ENCODE data around the gene IL17RE.
"Not testable (repeated sequence)": the region's sequence is repeated elsewhere in the genome, so short reads cannot be mapped to it uniquely, and the experiment has no call there.

The IL17RE gene

GRCh38 chr3:9862391-9863057 lies 40.1 kb upstream of the IL17RE start:
- H3K4me3 ChIP-seq (replicated peaks; ENCODE audit: low read depth, low read length) = no peak overlapping the region
- no peak for DNase-seq (ENCODE audit: extremely low read depth, low read depth)
- peak; percentile 48 for TF ChIP-seq CTCF (IDR thresholded peaks at IDR 0.05; ENCODE audit: low read depth, low read length, missing control alignments)

- no peak for TF ChIP-seq CTCF (IDR thresholded peaks at IDR 0.05; ENCODE audit: low read depth, low read length, missing control alignments)
- no peak overlapping the region for H3K4me3 ChIP-seq (replicated peaks; ENCODE audit: low read depth, low read length)
- no peak for DNase-seq (ENCODE audit: extremely low read depth, low read depth)
Observed at GRCh38 chr3:9863058-9863772, 39.4 kb upstream of the IL17RE start.

GRCh38 chr3:9864200-9864927 lies 38.3 kb upstream of the IL17RE start:
- no peak for DNase-seq (ENCODE audit: extremely low read depth, low read depth)
- H3K4me3 ChIP-seq (replicated peaks; ENCODE audit: low read depth, low read length) = no peak overlapping the region
- TF ChIP-seq CTCF (IDR thresholded peaks at IDR 0.05; ENCODE audit: low read depth, low read length, missing control alignments) = no peak

- not testable (repeated sequence) for DNase-seq (ENCODE audit: extremely low read depth, low read depth)
Observed at GRCh38 chr3:9865125-9865637, 37.5 kb upstream of the IL17RE start.

GRCh38 chr3:9866639-9867038 lies 36.0 kb upstream of the IL17RE start:
- DNase-seq (ENCODE audit: extremely low read depth, low read depth) = no peak
- no peak for TF ChIP-seq CTCF (IDR thresholded peaks at IDR 0.05; ENCODE audit: low read depth, low read length, missing control alignments)
- H3K4me3 ChIP-seq (replicated peaks; ENCODE audit: low read depth, low read length) = no peak overlapping the region

More at GRCh38 chr3:9865125-9865637, 37.5 kb upstream of the IL17RE start:
- H3K4me3 ChIP-seq (replicated peaks; ENCODE audit: low read depth, low read length) = not testable (repeated sequence)

- H3K4me3 ChIP-seq (replicated peaks; ENCODE audit: low read depth, low read length) = no peak overlapping the region
- no peak for TF ChIP-seq CTCF (IDR thresholded peaks at IDR 0.05; ENCODE audit: low read depth, low read length, missing control alignments)
- DNase-seq (ENCODE audit: extremely low read depth, low read depth) = no peak
Observed at GRCh38 chr3:9867106-9867505, 35.5 kb upstream of the IL17RE start.

- no peak overlapping the region for H3K4me3 ChIP-seq (replicated peaks; ENCODE audit: low read depth, low read length)
- TF ChIP-seq CTCF (IDR thresholded peaks at IDR 0.05; ENCODE audit: low read depth, low read length, missing control alignments) = no peak
- no peak for DNase-seq (ENCODE audit: extremely low read depth, low read depth)
Observed at GRCh38 chr3:9869955-9870354, 32.7 kb upstream of the IL17RE start.
